Type B pancreatic cell (in vitro differentiated cells): ENCODE results near the gene SRC. TPM values are rescaled to one million over a fixed set of nuclear protein-coding genes. Genes with fewer than 3 reads are reported as not detected.
A peak's percentile ranks its signal among the peaks of the same experiment; 100 is the strongest.

Source experiments
- DNase-seq: peaks from one replicate; pipeline ENCODE4 v3.0.0; 2021; ENCODE audit warnings: mixed read lengths; ENCODE audit not compliant: unreplicated experiment; ENCODE audit errors: extremely low spot score
- H3K27ac Mint-ChIP-seq: 2 replicates; pipeline ENCODE4 v1.8.0; 2021; ENCODE audit warnings: mild to moderate bottlenecking, mixed read lengths
- H3K27me3 Mint-ChIP-seq: 2 replicates; pipeline ENCODE4 v1.8.0; 2021; ENCODE audit warnings: mixed read lengths
- H3K36me3 Mint-ChIP-seq: 2 replicates; pipeline ENCODE4 v1.8.0; 2021; ENCODE audit warnings: mixed read lengths
- H3K4me1 Mint-ChIP-seq: one replicate; pipeline ENCODE4 v1.8.0; 2021; ENCODE audit warnings: mixed read lengths; ENCODE audit not compliant: unreplicated experiment
- H3K4me3 Mint-ChIP-seq: 2 replicates; pipeline ENCODE4 v1.8.0; 2021; ENCODE audit warnings: mild to moderate bottlenecking, mixed read lengths
- H3K9me3 Mint-ChIP-seq: 2 replicates; pipeline ENCODE4 v1.8.0; 2021; ENCODE audit warnings: mixed read lengths
- total RNA-seq: library from RNA; stranded (reverse); gene quantifications from 2 replicates; pipeline ENCODE4 v1.2.1, GENCODE V29; 2021; ENCODE audit warnings: low replicate concordance
- TF ChIP-seq, protein P1 (sequence below): fragments of 200-600 bp; sonication (generic); conservative IDR thresholded peaks from 2 replicates; pipeline ENCODE4 v1.5.0; 2021; ENCODE audit warnings: antibody characterized with exemption, mild to moderate bottlenecking

SRC gene
- total RNA-seq, 1 donor from 2014 or later: 56.0 TPM

DNA sequence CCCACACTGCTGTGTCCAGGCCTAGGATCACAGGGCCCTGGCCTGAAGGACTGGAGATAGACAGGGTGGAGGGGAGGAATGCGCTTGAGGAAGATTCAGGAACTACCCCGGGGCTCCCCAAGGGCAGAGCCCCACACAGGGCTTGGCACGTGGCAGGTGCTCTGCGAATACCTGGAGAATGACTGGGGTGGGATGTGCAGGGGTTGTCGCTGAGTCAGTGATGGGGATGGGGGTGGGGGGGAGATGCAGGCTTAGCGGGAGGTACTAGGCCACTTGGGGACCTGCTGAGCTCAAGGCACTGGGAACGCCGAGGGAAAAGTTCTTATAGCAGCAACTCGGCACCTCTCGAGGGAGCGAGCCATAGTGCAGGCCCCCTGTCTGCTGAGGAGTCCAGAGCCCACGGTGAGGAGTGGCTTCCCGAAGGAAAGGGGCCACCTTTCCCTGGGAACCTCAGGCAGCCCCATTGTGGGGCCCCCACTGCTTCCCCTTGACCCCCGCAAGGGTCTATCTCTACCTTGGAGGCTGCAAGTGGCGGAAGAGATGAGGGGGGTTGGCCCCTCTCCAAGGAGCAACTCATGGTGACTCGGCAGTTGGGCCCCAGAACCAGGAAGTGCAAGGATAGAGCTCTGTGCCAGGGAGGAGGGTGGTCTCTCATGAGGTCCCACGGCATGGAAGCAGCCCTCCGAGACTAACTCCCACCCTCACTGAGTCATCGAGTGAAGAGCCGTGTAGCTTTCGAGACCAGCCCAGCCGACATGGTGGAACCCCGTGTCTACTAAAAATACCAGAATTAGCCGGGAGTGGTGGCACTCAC is 33.1 kb downstream of the SRC start:
- peak overlapping the region; percentile 69 for H3K27ac Mint-ChIP-seq
- TF ChIP-seq, protein P1, sequence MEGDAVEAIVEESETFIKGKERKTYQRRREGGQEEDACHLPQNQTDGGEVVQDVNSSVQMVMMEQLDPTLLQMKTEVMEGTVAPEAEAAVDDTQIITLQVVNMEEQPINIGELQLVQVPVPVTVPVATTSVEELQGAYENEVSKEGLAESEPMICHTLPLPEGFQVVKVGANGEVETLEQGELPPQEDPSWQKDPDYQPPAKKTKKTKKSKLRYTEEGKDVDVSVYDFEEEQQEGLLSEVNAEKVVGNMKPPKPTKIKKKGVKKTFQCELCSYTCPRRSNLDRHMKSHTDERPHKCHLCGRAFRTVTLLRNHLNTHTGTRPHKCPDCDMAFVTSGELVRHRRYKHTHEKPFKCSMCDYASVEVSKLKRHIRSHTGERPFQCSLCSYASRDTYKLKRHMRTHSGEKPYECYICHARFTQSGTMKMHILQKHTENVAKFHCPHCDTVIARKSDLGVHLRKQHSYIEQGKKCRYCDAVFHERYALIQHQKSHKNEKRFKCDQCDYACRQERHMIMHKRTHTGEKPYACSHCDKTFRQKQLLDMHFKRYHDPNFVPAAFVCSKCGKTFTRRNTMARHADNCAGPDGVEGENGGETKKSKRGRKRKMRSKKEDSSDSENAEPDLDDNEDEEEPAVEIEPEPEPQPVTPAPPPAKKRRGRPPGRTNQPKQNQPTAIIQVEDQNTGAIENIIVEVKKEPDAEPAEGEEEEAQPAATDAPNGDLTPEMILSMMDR: no peak
- no peak overlapping the region for H3K4me3 Mint-ChIP-seq
- H3K9me3 Mint-ChIP-seq: no peaks in the 10 kb centered on the region
- DNase-seq: no peak
- H3K36me3 Mint-ChIP-seq: peaks cover 8% of the 10 kb centered on the region
- no peaks in the 10 kb centered on the region for H3K27me3 Mint-ChIP-seq
- H3K4me1 Mint-ChIP-seq: peaks cover 23% of the 10 kb centered on the region

DNA sequence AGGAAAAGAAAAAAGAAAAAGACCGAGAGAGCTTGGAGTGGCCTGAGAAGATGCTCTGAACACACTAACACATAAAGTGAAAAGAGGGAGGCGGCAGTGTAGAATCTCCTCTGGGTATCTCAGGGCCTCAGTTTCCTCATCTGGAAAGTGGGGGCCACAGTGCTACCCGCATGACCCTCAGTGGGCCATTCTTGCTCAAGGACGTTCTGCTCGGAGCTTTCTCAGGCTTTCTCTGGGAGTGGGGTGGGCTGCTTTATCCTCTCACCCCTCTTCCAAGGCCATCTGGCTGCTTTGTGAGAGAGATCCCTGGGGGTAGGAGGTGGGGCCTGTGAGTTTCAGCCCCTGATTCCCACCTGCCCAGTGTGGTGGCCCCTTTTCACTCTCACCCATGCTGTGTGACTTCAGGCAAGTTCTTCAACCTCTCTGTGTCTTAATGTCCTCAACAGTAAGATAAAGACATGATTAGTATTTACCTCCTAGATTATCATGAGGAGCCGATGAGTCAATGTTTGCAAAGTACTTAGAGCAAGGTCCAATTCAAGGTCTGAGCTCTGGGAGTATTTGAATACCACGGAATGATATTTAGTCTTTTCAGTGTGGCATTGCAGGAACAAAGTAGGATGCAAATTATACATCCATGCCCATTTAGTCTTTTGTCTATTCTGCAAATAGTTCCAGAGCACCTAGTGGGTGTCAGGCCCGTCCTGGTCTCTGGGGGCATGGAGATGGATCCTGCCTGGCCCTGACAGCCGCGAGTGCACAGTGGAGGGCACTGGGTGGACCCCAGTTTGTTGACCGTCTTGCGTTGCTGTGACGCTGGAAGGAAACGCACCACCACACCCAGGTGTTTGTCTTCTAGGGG is 34.3 kb downstream of the SRC start:
- no peak overlapping the region for H3K4me3 Mint-ChIP-seq
- H3K36me3 Mint-ChIP-seq: peaks cover 12% of the 10 kb centered on the region
- H3K4me1 Mint-ChIP-seq: peaks cover 29% of the 10 kb centered on the region
- no peaks in the 10 kb centered on the region for H3K27me3 Mint-ChIP-seq
- TF ChIP-seq, protein P1: no peak
- no peaks in the 10 kb centered on the region for H3K9me3 Mint-ChIP-seq
- peak overlapping the region; percentile 62 for H3K27ac Mint-ChIP-seq
- DNase-seq: no peak

DNA sequence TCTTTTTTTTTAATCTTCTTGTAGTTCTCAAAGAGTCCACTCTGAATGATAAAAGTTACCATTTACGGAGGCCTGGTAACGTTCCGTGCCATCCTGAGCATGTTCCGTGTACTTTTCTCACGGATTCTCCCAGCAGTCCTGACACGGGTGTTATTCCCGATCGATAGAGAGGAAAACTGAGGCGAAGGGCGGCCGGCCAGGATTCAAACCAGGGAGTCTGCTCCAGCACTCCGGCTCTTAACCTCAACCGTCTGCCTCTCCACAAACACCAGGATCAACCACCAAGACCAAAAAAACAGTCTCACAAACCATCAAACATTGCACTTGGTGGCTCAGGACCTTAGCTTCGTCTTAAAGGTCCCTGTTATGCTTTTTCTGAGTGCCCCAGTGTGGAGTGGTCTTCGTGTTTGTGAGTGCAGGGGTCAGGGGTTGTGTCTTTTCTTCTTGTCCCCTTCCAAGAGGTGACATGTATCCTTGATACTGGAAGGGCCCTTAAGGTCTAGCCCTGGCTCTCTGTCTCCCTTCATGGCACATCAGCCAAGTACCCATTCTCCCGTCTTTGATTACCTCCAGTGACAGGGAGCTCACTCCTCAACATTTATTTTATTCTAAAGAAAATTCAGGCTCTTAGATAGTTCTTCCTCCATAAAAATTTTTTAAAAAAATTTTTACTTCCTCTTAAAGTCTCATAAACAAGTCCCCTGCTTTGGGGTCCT is 35.1 kb downstream of the SRC start:
- H3K36me3 Mint-ChIP-seq: peaks cover 12% of the 10 kb centered on the region
- DNase-seq: no peak
- H3K4me1 Mint-ChIP-seq: peaks cover 30% of the 10 kb centered on the region
- H3K9me3 Mint-ChIP-seq: no peaks in the 10 kb centered on the region
- TF ChIP-seq, protein P1: no peak
- no peaks in the 10 kb centered on the region for H3K27me3 Mint-ChIP-seq
- H3K4me3 Mint-ChIP-seq: no peak overlapping the region
- peak overlapping the region; percentile 62 for H3K27ac Mint-ChIP-seq

DNA sequence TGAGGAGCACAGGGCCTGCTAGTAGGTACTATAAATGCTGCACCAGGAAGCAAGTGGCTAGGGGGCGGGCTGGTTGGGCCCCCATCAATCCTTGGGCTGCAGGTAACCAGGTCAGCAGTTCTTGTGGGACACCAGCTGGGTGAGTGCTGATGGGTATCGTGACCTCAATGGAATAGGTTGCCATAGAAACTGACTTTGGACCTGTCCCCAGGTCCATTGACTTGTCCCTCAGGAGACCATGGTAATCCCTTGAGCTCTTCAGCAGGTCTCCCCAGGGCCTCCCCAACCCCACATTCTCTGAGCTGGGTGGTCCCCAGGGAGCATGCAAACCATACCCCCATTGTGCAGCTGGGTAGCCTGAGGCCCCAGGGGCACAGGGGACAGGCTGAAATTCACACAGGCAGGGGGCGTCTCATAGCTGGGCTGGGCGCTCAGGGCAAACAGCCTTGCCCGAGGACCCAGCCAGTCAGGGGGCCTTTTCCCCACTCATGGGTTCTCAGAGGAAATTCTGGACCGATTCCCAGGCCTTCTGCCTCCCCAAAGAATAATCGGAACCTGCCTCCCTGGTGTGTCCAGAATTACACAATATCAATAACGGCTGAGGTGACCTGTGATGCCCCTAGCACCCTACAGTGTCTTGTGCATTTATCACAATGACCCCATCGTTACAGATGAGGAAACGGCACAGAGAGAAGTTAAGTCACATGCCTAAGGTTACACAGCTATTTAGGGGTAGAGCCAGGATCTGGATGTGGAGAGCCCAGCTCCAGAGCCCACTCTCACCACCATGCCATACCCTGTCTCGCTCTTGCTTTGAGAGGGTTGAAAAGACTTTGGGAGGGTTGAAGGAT is 35.9 kb downstream of the SRC start:
- Mint-ChIP-seq H3K27me3 (no peaks in the 10 kb centered on the region), H3K27ac (peak overlapping the region; percentile 72), H3K9me3 (no peaks in the 10 kb centered on the region), H3K36me3 (peaks cover 12% of the 10 kb centered on the region), H3K4me3 (peak overlapping the region; percentile 31), H3K4me1 (peaks cover 30% of the 10 kb centered on the region)
- TF ChIP-seq, protein P1: no peak
- DNase-seq: no peak
